ENCODE results near the gene TMEM203.

Gene TMEM203

GRCh38 chr9:137236238-137236935 lies 30.9 kb upstream of the TMEM203 start:
- no peaks in the 10 kb centered on the region for H3K9me2 ChIP-seq (replicated peaks; ENCODE audit: insufficient read depth, low read length)
- peaks cover 9% of the 10 kb centered on the region; the same call in 1 of the 2 replicates for H3K4me1 ChIP-seq (ENCODE audit: low read length)
- H3K4me2 ChIP-seq (ENCODE audit: low read depth, low read length), result peak overlapping the region; percentile 68
- H3K4me3 ChIP-seq (ENCODE audit: low read length), result no peak overlapping the region; the same call in 1 of the 2 replicates
- H4K20me1 ChIP-seq (ENCODE audit: insufficient read depth, low read length), result no peaks in the 10 kb centered on the region
- TF ChIP-seq EZH2 (optimal IDR thresholded peaks at IDR 0.05; ENCODE audit: low read depth, low read length) (no peak), CTCF (IDR thresholded peaks at IDR 0.05; ENCODE audit: low read length) (peak; percentile 98)
- peaks cover 14% of the 10 kb centered on the region for H3K79me2 ChIP-seq (ENCODE audit: low read length)
- no peaks in the 10 kb centered on the region for H3K36me3 ChIP-seq (replicated peaks; ENCODE audit: insufficient read depth, low read length)
- H3F3A ChIP-seq (ENCODE audit: insufficient read depth, low read length), result peaks cover 9% of the 10 kb centered on the region; the same call in 1 of the 2 replicates
- H2AFZ ChIP-seq (ENCODE audit: low read length), result no peak overlapping the region
- H3K27me3 ChIP-seq (replicated peaks; ENCODE audit: insufficient read depth, low read length), result peaks cover 43% of the 10 kb centered on the region
- DNase-seq, result peak; percentile 83
- no peak overlapping the region; the same call in 1 of the 2 replicates for H3K9ac ChIP-seq (ENCODE audit: low read length)
- no peak overlapping the region for H3K27ac ChIP-seq (ENCODE audit: low read length)
- H3K9me3 ChIP-seq (replicated peaks; ENCODE audit: insufficient read depth, low read length), result no peaks in the 10 kb centered on the region

- no peak for TF ChIP-seq CTCF (IDR thresholded peaks at IDR 0.05; ENCODE audit: low read length)
- TF ChIP-seq EZH2 (optimal IDR thresholded peaks at IDR 0.05; ENCODE audit: low read depth, low read length), result no peak
- TF ChIP-seq EZH2phosphoT487 (IDR thresholded peaks at IDR 0.05; ENCODE audit: low read length), result no peak
- DNase-seq, result no peak
- Histone ChIP-seq H4K20me1 (ENCODE audit: insufficient read depth, low read length) (no peaks in the 10 kb centered on the region), H3F3A (ENCODE audit: insufficient read depth, low read length) (peaks cover 9% of the 10 kb centered on the region; the same call in 1 of the 2 replicates), H3K4me2 (ENCODE audit: low read depth, low read length) (peak overlapping the region; percentile 68), H2AFZ (ENCODE audit: low read length) (no peak overlapping the region), H3K9me2 (replicated peaks; ENCODE audit: insufficient read depth, low read length) (no peaks in the 10 kb centered on the region), H3K27ac (ENCODE audit: low read length) (no peak overlapping the region), H3K4me3 (ENCODE audit: low read length) (no peak overlapping the region), H3K9ac (ENCODE audit: low read length) (no peak overlapping the region; the same call in 1 of the 2 replicates), H3K4me1 (ENCODE audit: low read length) (peaks cover 9% of the 10 kb centered on the region; the same call in 1 of the 2 replicates), H3K9me3 (replicated peaks; ENCODE audit: insufficient read depth, low read length) (no peaks in the 10 kb centered on the region), H3K27me3 (replicated peaks; ENCODE audit: insufficient read depth, low read length) (peaks cover 51% of the 10 kb centered on the region), H3K79me2 (ENCODE audit: low read length) (peaks cover 14% of the 10 kb centered on the region), H3K36me3 (replicated peaks; ENCODE audit: insufficient read depth, low read length) (no peaks in the 10 kb centered on the region)
These were observed 30.2 kb upstream of the TMEM203 start for GRCh38 chr9:137235424-137236237.

- H2AFZ ChIP-seq (ENCODE audit: low read length), result no peak overlapping the region
- H3K4me2 ChIP-seq (ENCODE audit: low read depth, low read length), result no peak overlapping the region
- H3K27me3 ChIP-seq (replicated peaks; ENCODE audit: insufficient read depth, low read length), result peaks cover 58% of the 10 kb centered on the region
- H4K20me1 ChIP-seq (ENCODE audit: insufficient read depth, low read length), result no peaks in the 10 kb centered on the region
- H3K4me3 ChIP-seq (ENCODE audit: low read length), result no peak overlapping the region
- peaks cover 9% of the 10 kb centered on the region; the same call in 1 of the 2 replicates for H3K4me1 ChIP-seq (ENCODE audit: low read length)
- H3F3A ChIP-seq (ENCODE audit: insufficient read depth, low read length), result peaks cover 2% of the 10 kb centered on the region; the same call in 1 of the 2 replicates
- peaks cover 13% of the 10 kb centered on the region for H3K79me2 ChIP-seq (ENCODE audit: low read length)
- DNase-seq, result no peak
- no peak overlapping the region for H3K27ac ChIP-seq (ENCODE audit: low read length)
- H3K9me3 ChIP-seq (replicated peaks; ENCODE audit: insufficient read depth, low read length), result no peaks in the 10 kb centered on the region
- H3K9me2 ChIP-seq (replicated peaks; ENCODE audit: insufficient read depth, low read length), result no peaks in the 10 kb centered on the region
- H3K9ac ChIP-seq (ENCODE audit: low read length), result no peak overlapping the region
- no peaks in the 10 kb centered on the region for H3K36me3 ChIP-seq (replicated peaks; ENCODE audit: insufficient read depth, low read length)
- TF ChIP-seq EZH2phosphoT487 (IDR thresholded peaks at IDR 0.05; ENCODE audit: low read length) (no peak), CTCF (IDR thresholded peaks at IDR 0.05; ENCODE audit: low read length) (no peak), EZH2 (optimal IDR thresholded peaks at IDR 0.05; ENCODE audit: low read depth, low read length) (no peak)
These were observed 29.4 kb upstream of the TMEM203 start for GRCh38 chr9:137234758-137235423.
